Fibroblast of upper back skin (primary cell): Measurements from ENCODE around the gene RBBP8NL.

Experiments used
- DNase-seq: peaks from one replicate; pipeline ENCODE4 v3.0.0-alpha.2; 2013

RBBP8NL gene

GRCh38 chr20:62371588-62372041 lies 55.7 kb downstream of the RBBP8NL start:
- DNase-seq, result no peak

GRCh38 chr20:62370807-62371587 lies 56.3 kb downstream of the RBBP8NL start:
- no peak for DNase-seq

DNA sequence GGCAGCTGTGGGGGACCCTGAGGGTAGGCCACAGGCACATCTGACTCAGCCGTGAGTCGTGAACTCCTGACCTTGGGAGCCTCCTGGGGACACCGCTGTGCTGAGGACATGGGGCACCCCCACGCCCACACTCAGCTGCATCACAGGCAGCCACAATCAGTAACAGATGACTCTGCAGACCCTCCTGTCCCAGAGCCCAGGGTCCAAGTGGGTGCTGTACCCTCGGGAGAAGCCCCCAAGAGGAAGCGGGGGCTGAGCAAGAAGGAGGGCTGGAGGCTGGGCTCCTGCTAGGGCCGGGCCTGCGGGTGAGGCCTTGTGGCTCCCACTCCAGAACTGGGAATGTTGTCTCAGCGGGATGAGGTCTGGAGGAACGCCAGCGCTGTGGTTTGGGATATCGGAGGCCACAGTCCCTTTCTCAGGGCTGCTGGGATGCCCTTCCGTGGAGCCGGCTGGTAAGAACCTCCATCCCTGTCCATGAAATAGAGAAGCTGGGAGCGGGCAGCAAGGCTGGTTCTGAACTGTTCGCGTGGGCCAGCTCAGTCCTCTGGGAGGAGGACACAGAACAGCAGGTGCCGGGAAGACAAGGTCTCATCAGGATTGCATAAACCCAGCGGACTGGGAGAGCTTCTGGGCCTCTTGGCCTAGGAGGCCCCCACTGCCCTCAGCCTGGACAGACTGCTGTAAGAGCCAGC lies 57.1 kb downstream of the RBBP8NL start:
- DNase-seq, result peak; percentile 89

- DNase-seq, result no peak
Measured at GRCh38 chr20:62369815-62370114, 57.6 kb downstream of the RBBP8NL start.

GRCh38 chr20:62368976-62369814 lies 58.1 kb downstream of the RBBP8NL start:
- DNase-seq, result peak; percentile 25

GRCh38 chr20:62368392-62368975 lies 58.9 kb downstream of the RBBP8NL start:
- peak; percentile 18 for DNase-seq

GRCh38 chr20:62367633-62368391 lies 59.5 kb downstream of the RBBP8NL start:
- DNase-seq, result no peak

GRCh38 chr20:62367136-62367632 lies 60.2 kb downstream of the RBBP8NL start, which contains the start of gene LAMA5:
TSS of gene LAMA5 (minus strand) at chr20:62367312. CDS start at chr20:62367245, 67 bp downstream.
- no peak for DNase-seq

DNA sequence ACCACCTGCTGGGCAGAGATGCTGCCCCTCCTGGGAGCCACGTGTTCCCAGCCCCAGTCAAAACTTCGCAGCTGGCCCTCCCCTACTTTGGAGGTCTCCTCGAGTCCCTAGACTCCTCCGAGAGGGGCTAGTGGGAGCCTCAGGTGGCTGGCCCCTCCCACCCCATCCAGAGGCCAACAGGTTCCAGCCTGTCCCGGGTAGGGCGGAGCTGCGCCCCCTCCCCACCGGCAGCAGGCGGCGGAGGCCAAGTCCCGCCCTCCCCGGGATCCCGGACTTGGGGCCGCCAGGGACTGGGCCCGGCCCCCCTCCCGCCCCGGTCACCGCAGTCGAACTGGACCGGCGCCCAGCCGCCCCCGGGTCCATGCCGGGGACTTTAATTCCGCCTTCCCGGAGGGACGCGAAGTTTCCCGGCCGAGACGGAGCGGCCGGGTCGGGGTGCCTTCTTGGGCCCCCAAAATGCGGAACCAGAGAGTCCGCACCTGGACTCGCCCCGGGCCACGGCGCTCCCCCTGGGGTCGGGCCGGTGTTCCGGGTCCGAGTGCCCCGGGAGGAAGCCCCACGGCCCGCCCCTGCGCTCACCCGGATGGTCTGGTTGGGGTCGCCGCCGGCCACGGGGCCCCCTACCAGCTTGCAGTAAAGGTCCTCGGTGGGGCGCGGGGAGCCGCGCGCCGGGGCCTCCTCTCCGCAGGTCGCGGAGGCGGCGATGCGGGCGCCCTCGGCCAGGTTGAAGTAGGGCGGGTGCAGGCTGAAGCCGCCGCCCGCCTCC lies 60.8 kb downstream of the RBBP8NL start:
- no peak for DNase-seq

GRCh38 chr20:62365814-62366369 lies 61.4 kb downstream of the RBBP8NL start:
- DNase-seq, result no peak

DNA sequence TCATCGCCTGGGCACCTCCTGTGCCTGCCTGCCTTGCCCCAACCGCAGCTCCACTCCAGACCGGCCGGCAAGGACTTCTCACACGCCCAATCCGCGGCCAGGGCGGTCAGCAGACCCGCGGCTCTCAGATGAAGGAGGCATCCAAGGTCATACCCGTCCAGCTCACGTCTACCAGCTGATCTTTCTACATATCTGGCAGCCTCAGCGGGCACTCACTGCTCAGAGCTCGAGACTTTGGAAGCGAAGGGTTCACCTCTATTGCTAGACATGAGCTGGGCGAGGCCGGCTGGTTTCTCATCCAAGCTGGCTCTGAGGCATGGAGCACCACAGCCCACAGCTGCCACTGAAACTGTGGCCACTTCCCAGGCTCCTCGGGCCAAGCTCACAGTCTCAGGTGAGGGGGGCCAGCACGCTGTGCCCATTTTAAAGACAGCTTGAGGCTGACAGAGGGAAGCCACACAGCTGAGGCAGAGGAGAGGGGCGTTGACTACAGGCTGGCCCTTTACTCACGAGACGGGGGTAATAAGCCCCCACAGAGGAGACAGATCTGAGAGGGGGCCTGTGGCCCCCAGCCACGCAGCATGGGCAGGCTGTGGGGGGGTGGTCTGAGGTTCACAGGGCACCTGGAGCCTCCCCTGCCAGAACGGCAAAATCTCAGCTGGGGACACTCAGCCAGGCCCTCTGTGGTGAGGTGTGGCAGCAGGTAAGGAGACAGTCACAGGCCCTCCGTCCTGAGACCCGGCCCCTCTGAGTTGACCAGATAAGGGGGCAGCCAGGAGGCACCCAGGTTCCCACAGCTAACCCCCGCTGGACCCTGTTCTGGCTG lies 62.2 kb downstream of the RBBP8NL start:
- DNase-seq, result no peak

GRCh38 chr20:62363920-62364851 lies 63.2 kb downstream of the RBBP8NL start:
- DNase-seq, result no peak

- DNase-seq, result no peak
Measured at GRCh38 chr20:62362991-62363919, 64.1 kb downstream of the RBBP8NL start.

DNA sequence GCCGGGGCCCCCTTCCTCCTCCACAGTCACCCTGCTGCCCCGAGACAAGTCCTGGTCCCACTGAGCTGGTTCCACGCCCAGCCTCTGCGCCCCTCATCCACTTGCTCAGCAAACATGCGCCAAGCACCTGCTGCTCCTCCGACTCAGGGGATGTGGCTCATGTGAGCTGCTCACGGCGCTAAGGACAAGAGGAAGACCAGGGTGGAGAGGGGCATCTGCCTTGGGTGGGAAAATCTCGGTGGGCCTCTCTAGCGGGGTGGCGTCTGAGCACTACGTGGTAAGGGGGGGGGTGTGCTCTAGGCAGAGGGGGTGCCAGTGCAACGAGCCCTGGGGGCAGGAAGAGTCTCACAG lies 64.8 kb downstream of the RBBP8NL start:
- no peak for DNase-seq

DNA sequence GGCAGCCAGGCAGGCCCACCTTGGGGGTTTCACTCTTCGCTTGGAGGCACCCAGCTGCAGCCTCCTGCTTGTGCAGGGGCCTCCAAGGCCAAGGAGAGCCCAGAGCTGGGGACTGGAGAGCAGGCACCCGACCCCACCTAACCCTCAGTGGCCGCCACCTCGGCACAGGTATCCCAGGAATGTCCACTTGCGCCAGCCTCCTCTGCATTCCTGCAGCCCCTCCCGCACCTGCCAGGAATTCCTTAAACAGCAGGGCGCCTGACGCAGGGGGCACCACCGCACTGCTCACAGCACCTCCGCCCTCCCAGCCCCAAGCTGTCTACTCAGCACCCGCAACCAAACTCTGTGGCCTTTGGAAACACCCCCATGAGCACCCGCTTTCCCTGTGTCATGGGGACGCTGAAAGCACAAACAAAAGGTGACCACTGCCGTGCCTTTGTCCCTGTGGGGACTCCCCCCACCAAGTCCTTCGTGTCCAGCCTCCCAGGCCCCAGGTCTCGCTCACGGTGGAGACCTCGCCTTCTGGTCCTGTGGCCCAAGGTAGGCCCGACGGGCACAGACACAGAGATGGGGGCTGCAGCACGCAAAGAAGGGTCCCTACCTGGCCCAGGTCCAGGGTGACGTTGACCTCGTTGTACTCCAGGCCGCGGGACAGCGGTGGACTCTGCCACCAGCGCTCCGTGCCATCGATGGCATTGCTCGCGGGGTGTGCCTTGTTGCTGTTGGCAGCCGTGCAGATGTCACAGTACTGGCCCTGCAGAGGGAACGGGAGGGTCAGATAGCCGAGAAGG lies 65.3 kb downstream of the RBBP8NL start:
- no peak for DNase-seq

DNA sequence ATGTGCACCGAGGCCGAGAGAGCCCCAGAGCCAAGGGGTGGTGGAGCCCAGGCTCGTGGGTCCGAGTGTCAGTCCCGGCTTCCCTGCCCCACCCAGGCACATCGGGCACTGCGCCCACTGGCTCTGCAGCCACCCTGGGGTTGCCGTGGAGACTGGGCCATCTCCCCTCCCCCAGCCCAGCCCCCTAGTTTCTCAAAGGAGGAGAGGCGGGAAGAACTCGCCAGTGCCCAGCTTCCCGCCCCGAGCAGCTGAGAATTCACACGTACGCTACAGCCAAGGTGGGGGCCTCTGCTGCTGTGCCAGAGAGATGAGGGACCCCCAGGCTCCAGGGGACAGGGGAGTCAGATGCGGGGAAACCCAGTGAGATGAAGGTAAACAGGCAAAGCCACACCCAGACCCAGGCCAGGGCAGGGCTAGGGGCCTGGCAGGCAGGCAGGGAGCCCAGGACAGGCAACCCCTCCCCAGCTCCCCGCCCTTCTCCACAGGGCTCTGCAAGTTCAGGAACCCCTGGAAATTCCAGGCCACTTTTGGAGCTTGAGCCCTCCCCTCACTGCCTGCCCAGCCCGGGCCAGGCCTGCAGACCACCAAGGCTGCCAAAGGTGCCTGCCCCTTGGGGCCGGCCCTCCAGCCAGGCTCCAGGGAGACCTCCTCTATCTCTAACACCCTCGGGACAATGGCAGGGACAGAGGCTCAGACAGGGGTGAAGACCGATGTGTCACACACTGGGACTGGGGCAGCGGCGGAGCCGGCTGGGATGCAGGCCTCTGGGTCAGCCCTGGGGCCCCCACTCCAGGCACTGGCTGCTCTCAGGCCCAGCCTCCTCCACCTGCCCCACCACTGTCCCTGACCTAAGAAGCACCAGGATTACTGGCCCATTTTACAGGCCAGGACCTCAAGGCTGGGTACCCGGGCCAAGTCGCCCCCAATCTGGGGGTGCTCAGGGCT lies 66.2 kb downstream of the RBBP8NL start:
- no peak for DNase-seq
